Stimulated activated CD8-positive, alpha-beta memory T cell treated with anti-CD3 and anti-CD28 coated beads, Interleukin-7, amount 100 ng/mL, for 1 hour (primary cell): Measurements from ENCODE around the gene PCDHB10.
"Not testable (repeated sequence)": the region's sequence is repeated elsewhere in the genome, so short reads cannot be mapped to it uniquely, and the experiment has no call there.

Source experiments
- DNase-seq, 2 donors: peaks; one replicate each; pipeline ENCODE4 v3.0.0-alpha.2; 2020; ENCODE audit warnings: low read depth in 2 of 2

The PCDHB10 gene

DNA sequence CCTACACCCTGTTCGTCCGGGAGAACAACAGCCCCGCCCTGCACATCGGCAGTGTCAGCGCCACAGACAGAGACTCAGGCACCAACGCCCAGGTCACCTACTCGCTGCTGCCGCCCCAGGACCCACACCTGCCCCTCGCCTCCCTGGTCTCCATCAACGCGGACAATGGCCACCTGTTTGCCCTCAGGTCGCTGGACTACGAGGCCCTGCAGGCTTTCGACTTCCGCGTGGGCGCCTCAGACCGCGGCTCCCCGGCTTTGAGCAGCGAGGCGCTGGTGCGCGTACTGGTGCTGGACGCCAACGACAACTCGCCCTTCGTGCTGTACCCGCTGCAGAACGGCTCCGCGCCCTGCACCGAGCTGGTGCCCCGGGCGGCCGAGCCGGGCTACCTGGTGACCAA, 3.5 kb upstream of the PCDHB10 start:
- DNase-seq: not testable (repeated sequence)

DNA sequence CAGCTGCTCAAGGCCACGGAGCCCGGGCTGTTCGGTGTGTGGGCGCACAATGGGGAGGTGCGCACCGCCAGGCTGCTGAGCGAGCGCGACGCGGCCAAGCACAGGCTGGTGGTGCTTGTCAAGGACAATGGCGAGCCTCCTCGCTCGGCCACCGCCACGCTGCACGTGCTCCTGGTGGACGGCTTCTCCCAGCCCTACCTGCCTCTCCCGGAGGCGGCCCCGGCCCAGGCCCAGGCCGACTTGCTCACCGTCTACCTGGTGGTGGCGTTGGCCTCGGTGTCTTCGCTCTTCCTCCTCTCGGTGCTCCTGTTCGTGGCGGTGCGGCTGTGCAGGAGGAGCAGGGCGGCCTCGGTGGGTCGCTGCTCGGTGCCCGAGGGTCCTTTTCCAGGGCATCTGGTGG, 3.0 kb upstream of the PCDHB10 start:
- not testable (repeated sequence) for DNase-seq

DNA sequence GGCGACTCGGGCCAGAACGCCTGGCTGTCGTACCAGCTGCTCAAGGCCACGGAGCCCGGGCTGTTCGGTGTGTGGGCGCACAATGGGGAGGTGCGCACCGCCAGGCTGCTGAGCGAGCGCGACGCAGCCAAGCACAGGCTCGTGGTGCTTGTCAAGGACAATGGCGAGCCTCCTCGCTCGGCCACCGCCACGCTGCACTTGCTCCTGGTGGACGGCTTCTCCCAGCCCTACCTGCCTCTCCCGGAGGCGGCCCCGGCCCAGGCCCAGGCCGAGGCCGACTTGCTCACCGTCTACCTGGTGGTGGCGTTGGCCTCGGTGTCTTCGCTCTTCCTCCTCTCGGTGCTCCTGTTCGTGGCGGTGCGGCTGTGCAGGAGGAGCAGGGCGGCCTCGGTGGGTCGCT, 2.2 kb downstream of the PCDHB10 start:
- DNase-seq: not testable (repeated sequence)

DNA sequence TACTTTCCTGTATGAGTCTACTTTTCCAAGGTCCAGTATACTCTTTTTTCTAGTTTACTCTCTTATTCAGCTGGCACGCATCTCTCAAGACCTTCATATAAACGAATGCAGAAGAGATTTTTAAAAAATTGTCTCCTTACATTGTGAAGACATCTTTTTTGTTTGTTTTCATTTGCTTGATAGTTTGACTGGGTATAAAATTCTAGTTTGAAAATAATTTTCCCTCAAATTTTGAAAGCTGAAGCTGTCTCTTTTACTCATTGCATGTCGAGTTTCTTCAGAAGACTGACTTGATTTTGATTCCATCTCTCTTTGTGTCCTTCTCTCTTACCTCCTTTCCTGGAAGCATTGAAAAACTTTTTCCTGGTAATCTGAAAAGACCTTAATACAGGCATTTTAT, 4.2 kb downstream of the PCDHB10 start:
- no peak for DNase-seq

DNA sequence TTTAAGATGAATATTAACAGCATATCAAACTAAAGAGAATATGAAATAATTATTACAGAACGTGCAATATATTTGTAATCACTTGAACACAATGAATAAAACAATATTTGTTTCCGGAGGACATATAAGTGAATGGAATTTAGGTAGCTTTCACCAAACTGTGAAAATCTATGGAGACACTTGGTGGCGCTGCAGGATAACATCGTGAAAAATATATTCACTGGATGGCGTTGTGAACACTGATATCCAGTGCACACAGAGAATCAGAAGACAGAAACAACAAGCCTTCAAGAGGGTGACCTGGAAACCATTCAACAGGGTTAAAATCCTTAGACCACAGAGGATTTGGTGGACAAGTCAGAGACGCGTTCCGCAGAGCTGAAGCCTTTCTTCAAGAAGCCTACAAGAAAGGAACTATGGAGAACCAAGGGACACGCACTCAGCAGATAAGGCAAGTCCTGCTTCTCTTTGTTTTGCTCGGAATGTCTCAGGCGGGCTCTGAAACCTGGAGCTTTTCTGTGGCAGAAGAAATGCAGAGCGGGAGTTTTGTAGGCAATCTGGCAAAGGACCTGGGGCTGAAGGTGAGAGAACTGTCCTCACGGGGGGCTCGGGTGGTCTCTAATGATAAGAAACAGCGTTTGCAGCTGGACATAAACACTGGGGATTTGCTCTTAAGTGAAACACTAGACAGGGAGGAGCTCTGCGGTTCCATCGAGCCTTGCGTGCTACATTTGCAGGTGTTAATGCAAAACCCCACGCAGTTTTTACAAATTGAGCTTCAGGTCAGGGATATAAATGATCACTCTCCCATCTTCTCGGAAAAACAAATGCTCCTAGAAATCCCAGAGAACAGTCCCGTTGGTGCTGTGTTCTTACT, 7.4 kb downstream of the PCDHB10 start, which contains the start of gene PCDHB11:
Gene PCDHB11, plus strand, starts transcription at position 269 of the 877 bp plus-strand sequence. Its CDS starts 148 bp downstream, at position 417.
- DNase-seq: no peak

DNA sequence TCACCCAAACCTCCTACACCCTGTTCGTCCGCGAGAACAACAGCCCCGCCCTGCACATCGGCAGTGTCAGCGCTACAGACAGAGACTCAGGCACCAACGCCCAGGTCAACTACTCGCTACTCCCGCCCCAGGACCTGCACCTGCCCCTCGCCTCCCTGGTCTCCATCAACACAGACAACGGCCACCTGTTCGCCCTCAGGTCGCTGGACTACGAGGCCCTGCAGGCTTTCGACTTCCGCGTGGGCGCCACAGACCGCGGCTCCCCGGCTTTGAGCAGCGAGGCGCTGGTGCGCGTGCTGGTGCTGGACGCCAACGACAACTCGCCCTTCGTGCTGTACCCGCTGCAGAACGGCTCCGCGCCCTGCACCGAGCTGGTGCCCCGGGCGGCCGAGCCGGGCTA, 9.0 kb downstream of the PCDHB10 start:
- not testable (repeated sequence) for DNase-seq

GRCh38 chr5:141201646-141202045, 9.5 kb downstream of the PCDHB10 start:
- not testable (repeated sequence) for DNase-seq

DNA sequence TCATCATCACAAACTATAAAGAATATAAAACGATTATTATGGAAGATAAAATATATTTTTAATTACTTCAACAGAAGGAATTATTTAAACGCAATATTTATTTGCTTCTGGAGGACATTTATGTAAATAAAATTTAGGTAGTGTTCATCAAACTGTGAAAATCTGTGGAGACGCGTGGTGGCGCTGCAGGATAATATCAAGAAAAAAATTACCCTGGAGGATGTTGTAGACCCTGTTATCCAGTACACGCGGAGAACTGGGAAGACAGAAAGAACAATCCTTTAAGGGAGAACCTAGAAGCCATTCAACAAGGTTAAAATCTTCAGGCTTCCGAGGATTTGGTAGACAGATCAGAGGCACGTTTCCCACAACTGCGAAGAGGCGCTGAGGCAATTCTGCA, 16.3 kb downstream of the PCDHB10 start, which contains the start of gene PCDHB12:
Gene PCDHB12, plus strand, starts transcription at position 242 of the 400 bp plus-strand sequence. CDS start 189 bp downstream, outside the sequence.
- no peak for DNase-seq

GRCh38 chr5:141210281-141210680, 18.1 kb downstream of the PCDHB10 start:
- DNase-seq: not testable (repeated sequence)

- not testable (repeated sequence) for DNase-seq
These were observed 18.7 kb downstream of the PCDHB10 start for GRCh38 chr5:141210849-141211248.

GRCh38 chr5:141213656-141214339, 21.6 kb downstream of the PCDHB10 start, which contains the start of gene PCDHB13:
PCDHB13 (plus strand) TSS chr5:141213919; CDS start chr5:141214124, 205 bp downstream.
- not testable (repeated sequence) for DNase-seq

DNA sequence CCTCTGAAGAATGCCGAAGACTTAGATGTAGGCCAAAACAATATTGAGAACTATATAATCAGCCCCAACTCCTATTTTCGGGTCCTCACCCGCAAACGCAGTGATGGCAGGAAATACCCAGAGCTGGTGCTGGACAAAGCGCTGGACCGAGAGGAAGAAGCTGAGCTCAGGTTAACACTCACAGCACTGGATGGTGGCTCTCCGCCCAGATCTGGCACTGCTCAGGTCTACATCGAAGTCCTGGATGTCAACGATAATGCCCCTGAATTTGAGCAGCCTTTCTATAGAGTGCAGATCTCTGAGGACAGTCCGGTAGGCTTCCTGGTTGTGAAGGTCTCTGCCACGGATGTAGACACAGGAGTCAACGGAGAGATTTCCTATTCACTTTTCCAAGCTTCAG, 22.4 kb downstream of the PCDHB10 start:
- not testable (repeated sequence) for DNase-seq

GRCh38 chr5:141215504-141215903, 23.4 kb downstream of the PCDHB10 start:
- DNase-seq: not testable (repeated sequence)

DNA sequence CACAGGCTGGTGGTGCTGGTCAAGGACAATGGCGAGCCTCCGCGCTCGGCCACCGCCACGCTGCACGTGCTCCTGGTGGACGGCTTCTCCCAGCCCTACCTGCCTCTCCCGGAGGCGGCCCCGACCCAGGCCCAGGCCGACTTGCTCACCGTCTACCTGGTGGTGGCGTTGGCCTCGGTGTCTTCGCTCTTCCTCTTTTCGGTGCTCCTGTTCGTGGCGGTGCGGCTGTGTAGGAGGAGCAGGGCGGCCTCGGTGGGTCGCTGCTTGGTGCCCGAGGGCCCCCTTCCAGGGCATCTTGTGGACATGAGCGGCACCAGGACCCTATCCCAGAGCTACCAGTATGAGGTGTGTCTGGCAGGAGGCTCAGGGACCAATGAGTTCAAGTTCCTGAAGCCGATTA, 23.9 kb downstream of the PCDHB10 start:
- DNase-seq: not testable (repeated sequence)

GRCh38 chr5:141223112-141223783, 31.1 kb downstream of the PCDHB10 start, which contains the start of gene PCDHB14:
PCDHB14 (plus strand) TSS chr5:141223343; CDS start chr5:141223506, 163 bp downstream.
- DNase-seq: no peak

DNA sequence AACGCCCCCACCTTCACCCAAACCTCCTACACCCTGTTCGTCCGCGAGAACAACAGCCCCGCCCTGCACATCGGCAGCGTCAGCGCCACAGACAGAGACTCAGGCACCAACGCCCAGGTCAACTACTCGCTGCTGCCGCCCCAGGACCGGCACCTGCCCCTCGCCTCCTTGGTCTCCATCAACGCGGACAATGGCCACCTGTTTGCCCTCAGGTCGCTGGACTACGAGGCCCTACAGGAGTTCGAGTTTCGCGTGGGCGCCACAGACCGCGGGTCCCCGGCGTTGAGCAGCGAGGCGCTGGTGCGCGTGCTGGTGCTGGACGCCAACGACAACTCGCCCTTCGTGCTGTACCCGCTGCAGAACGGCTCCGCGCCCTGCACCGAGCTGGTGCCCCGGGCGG, 32.7 kb downstream of the PCDHB10 start:
- not testable (repeated sequence) for DNase-seq

DNA sequence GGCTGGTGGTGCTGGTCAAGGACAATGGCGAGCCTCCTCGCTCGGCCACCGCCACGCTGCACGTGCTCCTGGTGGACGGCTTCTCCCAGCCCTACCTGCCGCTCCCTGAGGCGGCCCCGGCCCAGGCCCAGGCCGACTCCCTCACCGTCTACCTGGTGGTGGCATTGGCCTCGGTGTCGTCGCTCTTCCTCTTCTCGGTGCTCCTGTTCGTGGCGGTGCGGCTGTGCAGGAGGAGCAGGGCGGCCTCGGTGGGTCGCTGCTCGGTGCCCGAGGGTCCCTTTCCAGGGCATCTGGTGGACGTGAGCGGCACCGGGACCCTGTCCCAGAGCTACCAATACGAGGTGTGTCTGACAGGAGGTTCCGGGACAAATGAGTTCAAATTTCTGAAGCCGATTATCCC, 33.3 kb downstream of the PCDHB10 start:
- not testable (repeated sequence) for DNase-seq

DNA sequence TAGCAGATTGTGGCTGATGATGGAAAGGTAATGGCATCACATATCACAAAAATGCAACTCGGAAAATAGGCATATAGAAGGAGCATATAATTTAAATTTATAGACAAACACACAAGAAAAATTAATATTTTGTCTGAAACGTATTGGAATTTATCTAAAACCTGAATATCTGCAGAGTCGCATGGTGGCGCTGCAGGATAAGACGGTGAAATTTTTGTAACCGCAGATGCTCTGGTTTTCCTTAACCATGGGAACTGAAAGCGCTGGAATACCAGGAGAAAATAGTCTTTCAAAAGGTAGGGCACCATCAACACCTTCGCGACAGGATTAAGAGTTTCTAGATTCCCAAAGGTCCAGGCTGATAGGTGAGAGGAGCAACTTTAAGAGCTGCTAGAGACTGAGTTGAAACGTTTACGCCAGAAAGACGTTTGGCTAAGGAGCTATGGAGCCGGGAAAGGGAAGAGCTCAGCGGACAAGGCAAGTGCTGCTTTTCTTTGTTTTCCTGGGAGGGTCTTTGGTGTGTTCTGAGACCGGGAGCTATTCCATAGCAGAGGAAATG, 42.0 kb downstream of the PCDHB10 start:
- DNase-seq: no peak

GRCh38 chr5:141235922-141236321, 43.8 kb downstream of the PCDHB10 start:
- DNase-seq: not testable (repeated sequence)

- DNase-seq: no peak
These were observed 44.6 kb downstream of the PCDHB10 start for GRCh38 chr5:141236516-141237313.

DNA sequence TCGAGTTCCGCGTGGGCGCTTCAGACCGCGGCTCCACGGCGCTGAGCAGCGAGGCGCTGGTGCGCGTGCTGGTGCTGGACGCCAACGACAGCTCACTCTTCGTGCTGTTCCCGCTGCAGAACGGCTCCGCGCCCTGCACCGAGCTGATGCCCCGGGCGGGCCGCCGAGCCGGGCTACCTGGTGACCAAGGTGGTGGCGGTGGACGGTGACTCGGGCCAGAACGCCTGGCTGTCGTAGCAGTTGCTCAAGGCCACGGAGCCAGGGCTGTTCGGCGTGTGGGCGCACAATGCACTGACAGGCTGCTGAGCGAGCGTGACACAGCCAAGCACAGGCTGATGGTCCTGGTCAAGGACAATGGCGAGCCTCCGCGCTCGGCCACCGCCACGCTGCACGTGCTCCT, 49.3 kb downstream of the PCDHB10 start:
- no peak for DNase-seq
